Ovary (tissue), 3 donors: ENCODE results near the gene SMARCA5.

Experiments
- EP300 ChIP-seq: sonication (generic); formaldehyde crosslinking; IDR thresholded peaks from one replicate; pipeline ENCODE4 v1.6.1; 2017; ENCODE audit warnings: antibody characterized with exemption
- POLR2A ChIP-seq: fragments of 450-650 bp; IDR thresholded peaks from one replicate; pipeline ENCODE4 v1.6.1; 2017; ENCODE audit warnings: antibody characterized with exemption, mild to moderate bottlenecking, moderate library complexity
- TF ChIP-seq, protein P1 (sequence below), 3 donors: fragments of 450-650 bp in 2 of 3; fragments of 200-600 bp in 1 of 3; IDR thresholded peaks; one replicate each; pipeline versions ENCODE4 v1.5.1 to v1.8.0; 2016 to 2022; ENCODE audit warnings: antibody characterized with exemption in 3 of 3, mild to moderate bottlenecking in 1 of 3
- donor health status: DM: no; HTN: no; CAD: no.

DNA sequence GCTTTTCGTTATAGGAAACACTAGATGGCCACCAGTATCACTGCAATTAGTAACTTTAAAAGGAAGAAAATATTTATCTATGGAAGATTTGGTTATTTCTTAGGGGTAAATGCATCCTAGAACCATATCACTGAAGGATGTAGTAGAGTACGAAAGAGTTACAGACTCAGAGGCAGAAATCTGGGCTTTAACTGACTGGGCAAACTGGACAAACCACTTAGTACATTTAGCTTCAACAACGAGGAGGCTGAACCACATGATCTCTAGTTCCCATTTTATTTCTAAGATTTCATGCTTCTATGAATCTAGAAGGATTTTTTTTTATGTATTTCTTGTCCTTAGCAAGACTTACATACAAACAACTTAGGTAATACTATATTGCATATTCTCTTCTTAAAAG, 93.0 kb downstream of the SMARCA5 start:
- TF ChIP-seq, protein P1, sequence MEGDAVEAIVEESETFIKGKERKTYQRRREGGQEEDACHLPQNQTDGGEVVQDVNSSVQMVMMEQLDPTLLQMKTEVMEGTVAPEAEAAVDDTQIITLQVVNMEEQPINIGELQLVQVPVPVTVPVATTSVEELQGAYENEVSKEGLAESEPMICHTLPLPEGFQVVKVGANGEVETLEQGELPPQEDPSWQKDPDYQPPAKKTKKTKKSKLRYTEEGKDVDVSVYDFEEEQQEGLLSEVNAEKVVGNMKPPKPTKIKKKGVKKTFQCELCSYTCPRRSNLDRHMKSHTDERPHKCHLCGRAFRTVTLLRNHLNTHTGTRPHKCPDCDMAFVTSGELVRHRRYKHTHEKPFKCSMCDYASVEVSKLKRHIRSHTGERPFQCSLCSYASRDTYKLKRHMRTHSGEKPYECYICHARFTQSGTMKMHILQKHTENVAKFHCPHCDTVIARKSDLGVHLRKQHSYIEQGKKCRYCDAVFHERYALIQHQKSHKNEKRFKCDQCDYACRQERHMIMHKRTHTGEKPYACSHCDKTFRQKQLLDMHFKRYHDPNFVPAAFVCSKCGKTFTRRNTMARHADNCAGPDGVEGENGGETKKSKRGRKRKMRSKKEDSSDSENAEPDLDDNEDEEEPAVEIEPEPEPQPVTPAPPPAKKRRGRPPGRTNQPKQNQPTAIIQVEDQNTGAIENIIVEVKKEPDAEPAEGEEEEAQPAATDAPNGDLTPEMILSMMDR (IDR thresholded peaks at IDR 0.05): no peak
- TF ChIP-seq EP300 (no peak), POLR2A (no peak)
